Stimulated activated CD4-positive, alpha-beta T cell treated with anti-CD3 and anti-CD28 coated beads, Interleukin-1b, Interleukin-23, amount 100 ng/mL, for 1 hour (primary cell): ENCODE measurements around the gene CKAP5.

ENCODE experiments used
- DNase-seq, 2 donors: peaks; one replicate each; pipeline ENCODE4 v3.0.0-alpha.2; 2020; ENCODE audit warnings: low read depth in 2 of 2

Gene CKAP5

DNA sequence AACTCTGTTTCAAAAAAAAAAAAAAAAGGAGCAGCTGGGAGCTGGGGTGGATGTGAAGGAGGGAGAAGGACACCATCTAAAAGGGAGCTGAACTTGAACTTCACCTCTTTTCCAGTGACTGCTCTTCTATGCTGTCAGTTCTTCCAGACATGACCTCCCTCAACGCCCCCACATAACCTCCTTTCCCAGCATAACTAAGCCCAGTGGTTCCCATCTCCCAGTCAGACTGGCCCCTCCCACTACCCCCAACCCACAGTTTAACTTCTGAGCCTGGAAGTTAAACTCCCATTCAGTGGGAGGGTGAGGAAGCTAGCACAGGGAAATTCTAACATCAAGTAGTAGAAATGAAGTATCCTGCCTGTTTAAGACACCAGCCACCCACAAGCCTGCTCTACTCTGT, 147.5 kb downstream of the CKAP5 start:
- no peak for DNase-seq

DNA sequence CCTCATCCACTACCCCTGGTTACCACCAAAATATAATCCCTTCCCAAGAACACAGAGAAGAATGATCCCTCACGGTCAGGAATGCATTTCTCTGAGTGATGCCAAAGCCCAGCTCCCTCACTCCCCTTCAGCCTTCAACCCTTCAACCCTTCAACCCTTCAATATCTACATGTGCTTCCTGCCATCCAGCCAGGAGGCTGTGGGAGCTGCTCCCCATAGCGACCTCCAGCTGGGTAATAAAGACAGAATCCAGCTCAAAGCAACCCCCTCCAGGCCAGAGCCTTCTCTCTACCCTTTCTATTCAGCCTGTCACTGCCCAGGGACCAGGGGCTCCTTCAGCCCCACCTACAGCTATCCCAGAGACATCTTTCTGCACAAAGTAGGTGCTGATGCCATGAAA, 148.4 kb downstream of the CKAP5 start:
- no peak for DNase-seq

DNA sequence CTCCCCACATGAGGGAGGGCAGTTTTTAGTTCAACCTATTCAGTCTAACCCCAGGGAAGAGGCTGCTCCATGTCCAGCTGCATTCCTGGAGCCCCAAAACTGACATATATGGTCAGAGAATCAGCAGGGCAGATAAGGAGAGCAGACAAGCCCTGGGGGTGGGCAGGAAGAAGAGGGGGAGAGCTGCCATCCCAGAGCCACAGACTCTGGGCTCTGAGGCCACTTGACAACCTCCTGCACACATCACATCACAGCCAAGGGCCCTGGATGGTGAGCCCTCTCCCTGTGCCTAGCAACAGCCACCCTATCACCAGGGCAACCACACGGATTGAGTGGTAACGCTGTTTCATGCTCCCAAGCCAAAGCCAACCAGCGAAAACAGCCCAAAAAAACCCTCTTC, 148.8 kb downstream of the CKAP5 start:
- no peak for DNase-seq

DNA sequence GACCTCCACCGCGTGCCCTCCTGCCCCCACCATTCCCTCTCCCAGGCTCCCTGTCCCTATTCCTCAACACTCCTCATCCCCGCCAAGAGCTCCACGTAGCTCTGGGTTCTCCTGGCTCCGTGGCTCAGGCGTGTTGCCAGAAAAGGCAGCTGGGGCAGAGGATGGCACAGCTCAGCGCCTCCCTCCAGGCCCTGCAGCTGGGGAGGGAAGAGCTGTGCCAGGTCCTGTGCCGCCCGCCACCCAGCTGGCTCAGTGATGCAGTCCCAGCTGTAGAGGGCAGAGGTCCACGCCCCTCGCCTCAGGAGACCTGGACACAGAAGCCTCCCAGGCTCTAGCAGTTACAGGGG, 149.9 kb downstream of the CKAP5 start:
- DNase-seq, result no peak

DNA sequence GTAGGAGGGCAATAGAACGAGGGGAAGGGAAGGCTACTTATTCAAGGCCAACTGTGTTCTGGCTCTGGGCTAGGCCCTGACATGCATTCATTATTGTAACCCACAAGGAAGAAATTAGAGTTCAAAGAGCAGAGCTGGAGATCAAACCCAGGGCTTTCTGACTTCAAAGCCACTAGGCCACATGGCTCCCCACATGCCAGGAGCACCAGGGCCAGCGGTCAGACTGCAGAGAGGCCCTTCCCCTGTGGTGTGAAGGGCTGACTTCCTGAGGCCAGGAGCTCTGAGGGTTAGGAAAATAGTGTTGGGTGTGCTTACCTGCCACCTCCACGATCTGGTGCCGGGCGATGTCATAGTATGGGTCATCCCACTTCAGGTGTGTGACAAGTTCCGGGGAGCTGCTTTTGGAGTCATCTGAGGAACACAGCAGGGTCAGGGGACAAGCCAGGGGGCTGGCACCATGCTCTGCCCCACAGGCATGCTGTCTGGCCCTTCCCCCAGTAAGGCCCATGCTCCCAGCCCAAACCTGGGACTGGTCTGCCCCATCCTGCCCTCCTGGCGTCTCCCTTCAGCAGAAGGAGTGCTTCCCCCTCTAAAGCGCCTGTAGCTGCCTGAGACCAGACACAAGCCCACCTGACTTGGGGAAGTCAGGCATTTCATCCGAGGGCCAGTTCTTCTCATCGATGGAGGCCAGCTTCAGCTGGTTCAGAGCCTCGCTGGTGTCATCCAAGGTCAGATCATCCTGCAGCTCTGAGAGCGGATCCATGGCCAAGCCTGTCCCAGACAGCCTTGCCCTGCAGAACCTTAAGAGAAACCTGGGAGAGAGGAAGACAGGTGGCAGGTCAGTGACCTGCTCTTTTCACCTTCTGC, 150.5 kb downstream of the CKAP5 start:
- DNase-seq, result no peak

DNA sequence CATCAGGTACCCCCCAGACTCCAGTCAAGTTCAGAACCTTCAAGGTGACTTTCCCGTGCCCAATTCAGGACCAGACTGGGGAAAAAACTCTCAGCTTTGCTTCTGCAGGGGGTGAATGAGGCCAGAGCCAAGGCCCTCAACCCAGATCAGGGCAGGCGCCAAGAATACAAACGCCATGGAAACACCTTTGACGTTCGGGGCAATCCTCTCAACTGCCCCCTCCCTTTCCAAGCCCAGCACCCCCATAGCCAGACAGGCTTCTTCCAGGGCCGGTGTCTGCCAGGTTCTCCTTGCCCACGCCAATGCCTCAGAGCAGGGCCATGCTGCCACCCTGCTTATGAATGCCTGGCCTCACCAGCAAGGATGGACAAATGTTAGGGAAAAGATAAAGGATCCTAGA, 151.5 kb downstream of the CKAP5 start:
- no peak for DNase-seq

DNA sequence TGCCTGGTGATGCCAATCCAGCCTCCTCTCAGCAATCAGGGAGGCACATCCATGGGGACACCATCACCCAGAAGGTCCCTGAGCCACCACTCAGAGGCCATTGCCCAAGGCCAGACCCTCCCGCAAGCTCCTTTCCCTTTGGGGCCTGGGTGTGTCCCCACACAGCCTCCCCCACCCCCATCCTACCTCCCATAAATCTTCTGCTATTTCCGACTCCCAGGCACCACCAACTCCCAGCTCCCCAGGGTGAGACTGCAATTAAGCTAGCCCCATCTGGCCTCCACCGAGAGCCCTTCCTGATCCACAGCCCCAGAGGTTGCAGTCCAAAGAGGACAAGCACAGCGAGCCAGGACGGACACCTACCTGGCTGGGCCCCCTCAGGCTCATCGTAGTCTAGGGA, 152.0 kb downstream of the CKAP5 start:
- DNase-seq, result no peak

DNA sequence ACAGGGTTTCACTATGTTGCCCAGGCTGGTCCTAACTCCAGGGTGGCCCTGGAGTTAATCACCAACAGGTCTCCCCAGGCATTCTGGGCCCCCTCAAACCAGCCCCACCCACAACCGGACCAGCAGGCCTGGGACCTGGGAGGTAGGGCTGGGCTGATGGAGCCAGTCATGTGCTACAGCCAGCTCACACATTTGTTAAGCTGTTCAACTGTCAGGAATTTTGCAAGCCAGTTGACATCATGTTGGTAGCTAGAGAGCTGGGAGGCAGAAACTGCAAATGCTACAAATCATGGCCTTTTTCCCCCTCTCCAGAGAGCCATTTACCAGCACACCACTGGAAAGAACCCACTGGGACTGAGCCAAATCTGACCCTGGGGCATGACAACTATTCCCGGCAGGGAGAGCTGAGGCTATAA, 152.5 kb downstream of the CKAP5 start:
- no peak for DNase-seq
